ENCODE data around the gene PCTP. TPM values are rescaled to one million over a fixed set of nuclear protein-coding genes. Genes with fewer than 3 reads are reported as not detected.

PCTP gene
- total RNA-seq, 4 donors from 2014 or later = 30.8 to 62.1 (median 39.7) TPM

GRCh38 chr17:55751720-55752250 is 934 bp downstream of the PCTP start:
- DNase-seq (ENCODE audit: low spot score in 2 of 2) = no peak
- WGBS, 2 donors = 63 to 64% methylated on average over 4 of the region's 4 CpGs
- H3K36me3 ChIP-seq = peaks cover 0 to 14% (median 0%) of the 10 kb centered on the region in 3 donors
- H3K9me3 ChIP-seq = no peaks in the 10 kb centered on the region
- H3K4me3 ChIP-seq = peak overlapping the region; percentile 67 to 94 (median 89)
- H3K27ac ChIP-seq = peak overlapping the region; percentile 81 to 95 (median 88)
- peaks cover 0 to 46% (median 7%) of the 10 kb centered on the region in 4 donors for H3K4me1 ChIP-seq
- TF ChIP-seq POLR2A (IDR thresholded peaks at IDR 0.05) (no peak), EP300 (IDR thresholded peaks at IDR 0.05) (no peak), CTCF (IDR thresholded peaks at IDR 0.05) (no peak)
- no peaks in the 10 kb centered on the region for H3K27me3 ChIP-seq

- no peak for DNase-seq (ENCODE audit: low spot score in 2 of 2)
- no peak overlapping the region for H3K27ac ChIP-seq
- H3K27me3 ChIP-seq = no peaks in the 10 kb centered on the region
- H3K4me3 ChIP-seq = no peak overlapping the region
- TF ChIP-seq CTCF (IDR thresholded peaks at IDR 0.05) (no peak), EP300 (IDR thresholded peaks at IDR 0.05) (no peak), POLR2A (IDR thresholded peaks at IDR 0.05) (no peak)
- WGBS, 2 donors = 85 to 88% methylated on average over 2 of the region's 2 CpGs
- H3K36me3 ChIP-seq = peaks cover 0 to 14% (median 0%) of the 10 kb centered on the region in 3 donors
- no peaks in the 10 kb centered on the region for H3K9me3 ChIP-seq
- H3K4me1 ChIP-seq = peaks cover 0 to 83% (median 20%) of the 10 kb centered on the region in 4 donors
Measured at GRCh38 chr17:55756689-55757088, 5.8 kb downstream of the PCTP start.

- no peak overlapping the region for H3K4me3 ChIP-seq
- peak overlapping the region in 1 of 4 donors; percentile 67 for H3K27ac ChIP-seq
- peaks cover 0 to 14% (median 0%) of the 10 kb centered on the region in 3 donors for H3K36me3 ChIP-seq
- WGBS, 2 donors = 91 to 93% methylated on average over 1 of the region's 1 CpG
- no peak for DNase-seq (ENCODE audit: low spot score in 2 of 2)
- no peaks in the 10 kb centered on the region for H3K27me3 ChIP-seq
- H3K9me3 ChIP-seq = no peaks in the 10 kb centered on the region
- peaks cover 0 to 83% (median 20%) of the 10 kb centered on the region in 4 donors for H3K4me1 ChIP-seq
- TF ChIP-seq CTCF (IDR thresholded peaks at IDR 0.05) = no peak
- TF ChIP-seq EP300 (IDR thresholded peaks at IDR 0.05) = no peak
- no peak for TF ChIP-seq POLR2A (IDR thresholded peaks at IDR 0.05)
Measured at GRCh38 chr17:55757659-55758058, 6.8 kb downstream of the PCTP start.

- no peak overlapping the region for H3K4me3 ChIP-seq
- no peaks in the 10 kb centered on the region for H3K27me3 ChIP-seq
- H3K4me1 ChIP-seq = peaks cover 0 to 83% (median 21%) of the 10 kb centered on the region in 4 donors
- peak overlapping the region in 2 of 4 donors; percentile 53 to 67 for H3K27ac ChIP-seq
- no peak for DNase-seq (ENCODE audit: low spot score in 2 of 2)
- no peak for TF ChIP-seq CTCF (IDR thresholded peaks at IDR 0.05)
- TF ChIP-seq POLR2A (IDR thresholded peaks at IDR 0.05) = no peak
- TF ChIP-seq EP300 (IDR thresholded peaks at IDR 0.05) = no peak
- no peaks in the 10 kb centered on the region for H3K9me3 ChIP-seq
- H3K36me3 ChIP-seq = peaks cover 0 to 14% (median 0%) of the 10 kb centered on the region in 3 donors
Measured at GRCh38 chr17:55758171-55758570, 7.3 kb downstream of the PCTP start.

GRCh38 chr17:55760643-55761355 is 9.9 kb downstream of the PCTP start:
- H3K27me3 ChIP-seq = no peaks in the 10 kb centered on the region
- peak in 1 of 2 donors; percentile 27 for DNase-seq (ENCODE audit: low spot score in 2 of 2)
- TF ChIP-seq CTCF (IDR thresholded peaks at IDR 0.05) (no peak), EP300 (IDR thresholded peaks at IDR 0.05) (peak in 1 of 2 donors; percentile 29), POLR2A (IDR thresholded peaks at IDR 0.05) (no peak)

More at GRCh38 chr17:55760643-55761355, 9.9 kb downstream of the PCTP start:
- H3K4me3 ChIP-seq = no peak overlapping the region
- H3K9me3 ChIP-seq = no peaks in the 10 kb centered on the region
- no peaks in the 10 kb centered on the region for H3K36me3 ChIP-seq
- H3K4me1 ChIP-seq = peaks cover 0 to 79% (median 19%) of the 10 kb centered on the region in 4 donors
- WGBS, 2 donors = 36 to 37% methylated on average over 3 of the region's 3 CpGs
- peak overlapping the region; percentile 13 to 84 (median 66) for H3K27ac ChIP-seq
